ENCODE measurements around the gene MFSD8.

DNA sequence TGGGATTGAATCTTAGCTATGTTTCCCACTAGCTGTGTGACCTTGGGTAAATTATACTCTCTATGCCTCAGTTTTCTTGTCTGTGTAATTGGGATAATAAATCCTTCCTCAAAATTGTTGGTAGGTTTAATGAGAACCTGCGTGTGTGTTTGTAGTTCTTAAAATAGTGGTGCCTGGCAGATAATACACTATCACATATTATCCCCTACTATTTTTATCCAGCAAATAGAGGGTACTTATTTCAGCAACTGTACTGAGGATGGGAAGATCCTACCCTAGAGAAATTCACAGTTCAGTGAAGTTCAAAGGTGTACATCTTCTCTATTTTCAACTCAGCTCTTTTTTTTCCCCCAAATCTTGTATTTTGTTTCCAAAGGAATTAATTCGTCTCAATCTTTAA lies 17.5 kb upstream of the MFSD8 start:
- TF ChIP-seq POLR2A (IDR thresholded peaks at IDR 0.05; ENCODE audit: low read depth), result no peak
- TF ChIP-seq, protein P1, sequence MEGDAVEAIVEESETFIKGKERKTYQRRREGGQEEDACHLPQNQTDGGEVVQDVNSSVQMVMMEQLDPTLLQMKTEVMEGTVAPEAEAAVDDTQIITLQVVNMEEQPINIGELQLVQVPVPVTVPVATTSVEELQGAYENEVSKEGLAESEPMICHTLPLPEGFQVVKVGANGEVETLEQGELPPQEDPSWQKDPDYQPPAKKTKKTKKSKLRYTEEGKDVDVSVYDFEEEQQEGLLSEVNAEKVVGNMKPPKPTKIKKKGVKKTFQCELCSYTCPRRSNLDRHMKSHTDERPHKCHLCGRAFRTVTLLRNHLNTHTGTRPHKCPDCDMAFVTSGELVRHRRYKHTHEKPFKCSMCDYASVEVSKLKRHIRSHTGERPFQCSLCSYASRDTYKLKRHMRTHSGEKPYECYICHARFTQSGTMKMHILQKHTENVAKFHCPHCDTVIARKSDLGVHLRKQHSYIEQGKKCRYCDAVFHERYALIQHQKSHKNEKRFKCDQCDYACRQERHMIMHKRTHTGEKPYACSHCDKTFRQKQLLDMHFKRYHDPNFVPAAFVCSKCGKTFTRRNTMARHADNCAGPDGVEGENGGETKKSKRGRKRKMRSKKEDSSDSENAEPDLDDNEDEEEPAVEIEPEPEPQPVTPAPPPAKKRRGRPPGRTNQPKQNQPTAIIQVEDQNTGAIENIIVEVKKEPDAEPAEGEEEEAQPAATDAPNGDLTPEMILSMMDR (IDR thresholded peaks at IDR 0.05), result no peak
